IPS-20b (cell line): ENCODE results near the gene MEX3D.

ENCODE experiments used
- H3K27ac ChIP-seq: one replicate; pipeline ENCODE4 v1.5.1; 2013; ENCODE audit warnings: low read length
- H3K27me3 ChIP-seq: 2 replicates; pipeline ENCODE4 v1.6.1; 2013; ENCODE audit warnings: mild to moderate bottlenecking, low read length, inconsistent platforms; ENCODE audit not compliant: insufficient read depth
- H3K36me3 ChIP-seq: 2 replicates; pipeline ENCODE4 v1.6.1; 2013; ENCODE audit warnings: low read depth, mild to moderate bottlenecking, inconsistent platforms, low read length, moderate library complexity; ENCODE audit not compliant: insufficient read depth
- H3K4me1 ChIP-seq: 2 replicates; pipeline ENCODE4 v1.6.1; 2013; ENCODE audit warnings: mild to moderate bottlenecking, control low read depth, inconsistent platforms, low read length, moderate library complexity; ENCODE audit not compliant: insufficient read depth
- H3K4me3 ChIP-seq: 2 replicates; pipeline ENCODE4 v1.5.1; 2013; ENCODE audit warnings: mild to moderate bottlenecking, low read length, inconsistent platforms
- H3K9ac ChIP-seq: 2 replicates; pipeline ENCODE4 v1.6.1; 2013; ENCODE audit warnings: low read depth, mild to moderate bottlenecking, inconsistent platforms, low read length, moderate library complexity
- H3K9me3 ChIP-seq: 2 replicates; pipeline ENCODE4 v1.6.1; 2013; ENCODE audit warnings: mild to moderate bottlenecking, low read depth, low read length, inconsistent platforms; ENCODE audit not compliant: insufficient read depth

The MEX3D gene

DNA sequence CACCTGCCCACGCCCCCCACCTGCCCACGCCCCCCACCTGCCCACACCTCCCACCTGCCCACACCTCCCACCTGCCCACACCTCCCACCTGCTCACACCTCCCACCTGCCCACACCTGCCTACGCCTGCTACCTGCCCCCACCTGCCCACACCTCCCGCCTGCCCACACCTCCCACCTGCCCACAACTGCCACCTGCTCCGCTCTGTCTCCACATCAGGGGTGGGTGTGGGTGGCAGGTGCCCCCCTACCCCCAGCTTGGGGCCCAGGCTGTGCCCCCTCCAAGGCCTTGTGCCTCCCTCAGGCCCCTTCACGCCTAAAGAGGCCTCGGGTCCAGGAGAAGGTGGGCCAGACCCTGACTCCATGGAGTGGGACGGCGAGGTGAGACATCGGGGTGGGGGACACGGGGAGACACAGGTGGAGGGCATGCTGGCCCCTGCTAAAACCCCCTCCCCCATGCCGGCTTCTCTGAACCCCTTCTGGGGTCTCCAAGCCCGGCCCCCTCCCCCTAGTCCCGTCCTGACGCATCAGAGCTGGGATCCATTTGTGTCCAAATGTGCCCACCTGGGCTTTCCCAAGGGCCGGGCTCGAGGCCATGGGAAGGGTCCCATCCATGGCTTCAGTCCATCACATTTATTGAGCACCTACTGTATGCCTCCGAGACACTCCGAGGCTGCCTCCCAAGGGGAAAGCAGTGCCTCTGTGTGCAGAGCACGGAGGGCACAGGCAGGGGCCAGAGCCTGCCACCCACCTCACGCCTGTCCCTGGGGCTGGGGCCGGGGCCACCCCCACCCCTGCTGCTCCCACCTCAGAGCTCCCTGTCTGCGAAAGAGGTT, 39.3 kb downstream of the MEX3D start:
- no peaks in the 10 kb centered on the region for H3K4me1 ChIP-seq
- no peaks in the 10 kb centered on the region for H3K36me3 ChIP-seq
- H3K4me3 ChIP-seq = no peak overlapping the region
- H3K9me3 ChIP-seq = no peaks in the 10 kb centered on the region
- no peak overlapping the region for H3K27ac ChIP-seq
- no peak overlapping the region for H3K9ac ChIP-seq
- peaks cover 24% of the 10 kb centered on the region for H3K27me3 ChIP-seq

DNA sequence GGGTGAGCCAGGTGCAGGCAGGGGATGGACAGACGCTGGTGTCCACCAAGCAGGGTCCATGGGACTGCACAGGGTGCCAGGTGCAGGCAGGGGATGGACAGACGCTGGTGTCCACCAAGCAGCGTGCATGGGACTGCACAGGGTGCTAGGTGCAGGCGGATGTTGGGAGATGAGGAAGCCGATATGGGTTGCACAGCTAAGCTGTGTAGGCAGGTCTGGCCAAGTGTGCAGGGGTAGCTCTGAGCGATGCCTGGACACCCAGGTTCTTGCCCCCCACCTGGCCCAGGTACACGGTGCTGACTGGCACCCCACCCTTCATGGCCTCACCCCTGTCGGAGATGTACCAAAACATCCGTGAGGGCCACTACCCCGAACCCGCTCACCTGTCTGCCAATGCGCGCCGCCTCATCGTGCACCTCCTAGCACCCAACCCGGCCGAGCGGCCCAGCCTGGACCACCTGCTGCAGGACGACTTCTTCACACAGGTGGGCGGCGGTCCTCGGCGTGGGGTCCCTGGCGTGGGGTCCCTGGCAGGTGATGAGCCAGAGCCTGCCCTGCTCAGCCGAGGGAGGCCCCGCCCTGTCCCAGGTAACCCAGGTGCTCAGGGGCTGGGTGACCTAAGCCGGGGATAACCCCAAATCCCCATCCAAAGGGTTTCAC, 40.3 kb downstream of the MEX3D start:
- H3K9me3 ChIP-seq = no peaks in the 10 kb centered on the region
- H3K9ac ChIP-seq = no peak overlapping the region
- H3K27me3 ChIP-seq = peaks cover 35% of the 10 kb centered on the region
- no peaks in the 10 kb centered on the region for H3K36me3 ChIP-seq
- no peaks in the 10 kb centered on the region for H3K4me1 ChIP-seq
- no peak overlapping the region for H3K27ac ChIP-seq
- H3K4me3 ChIP-seq = no peak overlapping the region

DNA sequence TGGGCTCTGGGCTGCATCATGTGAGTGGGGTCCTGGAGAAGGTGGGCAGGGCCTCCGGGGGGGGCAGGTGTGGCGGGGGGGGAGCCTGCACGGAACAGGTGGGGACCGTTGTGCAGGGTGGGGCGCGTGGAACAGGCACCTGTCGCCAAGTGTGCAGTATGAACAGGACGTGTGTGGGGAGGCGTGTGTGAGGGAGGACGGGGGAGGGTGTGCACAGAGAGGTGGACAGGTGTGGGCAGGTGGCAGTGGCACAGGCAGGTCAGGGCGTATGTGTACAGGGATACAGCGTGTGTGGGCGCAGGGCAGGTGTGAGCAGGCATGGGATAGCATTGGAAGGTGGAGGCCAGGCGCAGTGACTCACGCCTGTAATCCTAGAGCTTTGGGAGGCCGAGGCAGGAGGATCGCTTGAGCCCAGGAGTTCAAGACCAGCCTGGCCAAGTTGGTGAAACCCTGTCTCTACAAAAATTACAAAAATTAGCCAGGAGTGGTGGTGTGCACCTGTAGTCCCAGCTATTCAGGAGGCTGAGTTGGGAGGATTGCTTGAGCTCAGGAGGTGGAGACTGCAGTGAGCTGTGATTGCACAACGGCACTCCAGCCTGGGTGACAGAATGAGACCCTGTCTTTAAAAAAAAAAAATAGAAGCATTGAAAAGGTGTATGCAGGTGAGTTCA, 41.0 kb downstream of the MEX3D start:
- Histone ChIP-seq H3K27me3 (peaks cover 41% of the 10 kb centered on the region), H3K36me3 (no peaks in the 10 kb centered on the region), H3K4me3 (no peak overlapping the region)

GRCh38 chr19:1526066-1526778, 41.9 kb downstream of the MEX3D start:
- H3K27me3 ChIP-seq = peaks cover 50% of the 10 kb centered on the region
- H3K36me3 ChIP-seq = no peaks in the 10 kb centered on the region
- H3K9ac ChIP-seq = no peak overlapping the region
- no peaks in the 10 kb centered on the region for H3K9me3 ChIP-seq
- H3K4me3 ChIP-seq = no peak overlapping the region
- H3K27ac ChIP-seq = no peak overlapping the region
- H3K4me1 ChIP-seq = no peaks in the 10 kb centered on the region

More for the DNA sequence above, 41.0 kb downstream of the MEX3D start:
- Histone ChIP-seq H3K27ac (no peak overlapping the region), H3K9me3 (no peaks in the 10 kb centered on the region), H3K9ac (no peak overlapping the region), H3K4me1 (no peaks in the 10 kb centered on the region)

- H3K4me3 ChIP-seq = no peak overlapping the region
- H3K9me3 ChIP-seq = no peaks in the 10 kb centered on the region
- H3K27me3 ChIP-seq = peaks cover 50% of the 10 kb centered on the region
- H3K27ac ChIP-seq = no peak overlapping the region
- no peak overlapping the region for H3K9ac ChIP-seq
- H3K4me1 ChIP-seq = no peaks in the 10 kb centered on the region
- no peaks in the 10 kb centered on the region for H3K36me3 ChIP-seq
Measured at GRCh38 chr19:1525343-1525742, 42.8 kb downstream of the MEX3D start.

- no peaks in the 10 kb centered on the region for H3K36me3 ChIP-seq
- H3K27ac ChIP-seq = no peak overlapping the region
- no peak overlapping the region for H3K9ac ChIP-seq
- no peaks in the 10 kb centered on the region for H3K4me1 ChIP-seq
- H3K4me3 ChIP-seq = no peak overlapping the region
- peaks cover 53% of the 10 kb centered on the region for H3K27me3 ChIP-seq
- no peaks in the 10 kb centered on the region for H3K9me3 ChIP-seq
Measured at GRCh38 chr19:1524972-1525325, 43.2 kb downstream of the MEX3D start.

DNA sequence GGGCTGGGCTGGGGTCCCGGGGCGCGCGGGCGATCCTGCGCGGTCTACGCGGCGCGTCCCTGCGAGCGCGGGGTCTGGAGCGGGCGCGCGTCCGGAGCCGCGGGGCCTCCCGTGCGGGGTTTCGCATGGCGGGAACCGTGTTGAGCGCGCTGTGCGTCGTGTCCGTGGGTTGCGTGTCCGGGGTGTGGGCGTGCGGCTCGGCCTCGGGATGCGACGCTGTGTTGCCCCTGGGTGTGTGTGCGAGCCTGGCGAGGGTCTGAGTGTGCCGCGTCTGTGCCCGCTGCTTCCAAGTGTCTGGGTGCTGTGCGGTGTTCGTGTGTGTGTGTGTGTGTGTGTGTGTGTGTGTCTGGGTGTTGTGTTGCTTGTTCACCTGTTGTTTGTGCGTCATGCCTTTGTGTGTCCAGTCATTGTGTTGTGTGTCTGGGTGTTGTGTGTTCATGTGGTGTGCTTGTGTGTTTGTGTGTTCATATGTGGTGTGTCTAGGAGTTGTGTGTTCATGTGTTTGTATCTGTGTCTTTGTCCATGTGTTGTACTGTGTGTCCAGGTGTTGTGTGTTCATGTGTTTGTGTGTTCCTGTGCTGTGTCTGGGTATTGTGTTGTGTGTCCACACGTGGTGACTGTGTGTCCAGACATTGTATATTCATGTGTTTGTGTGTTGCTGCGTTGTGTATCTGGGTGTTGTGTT, 43.7 kb downstream of the MEX3D start:
- Histone ChIP-seq H3K9ac (no peak overlapping the region), H3K4me3 (peak overlapping the region; percentile 14; the same call in 1 of the 2 replicates), H3K9me3 (no peaks in the 10 kb centered on the region), H3K27me3 (peaks cover 55% of the 10 kb centered on the region), H3K27ac (no peak overlapping the region), H3K36me3 (no peaks in the 10 kb centered on the region), H3K4me1 (no peaks in the 10 kb centered on the region)

DNA sequence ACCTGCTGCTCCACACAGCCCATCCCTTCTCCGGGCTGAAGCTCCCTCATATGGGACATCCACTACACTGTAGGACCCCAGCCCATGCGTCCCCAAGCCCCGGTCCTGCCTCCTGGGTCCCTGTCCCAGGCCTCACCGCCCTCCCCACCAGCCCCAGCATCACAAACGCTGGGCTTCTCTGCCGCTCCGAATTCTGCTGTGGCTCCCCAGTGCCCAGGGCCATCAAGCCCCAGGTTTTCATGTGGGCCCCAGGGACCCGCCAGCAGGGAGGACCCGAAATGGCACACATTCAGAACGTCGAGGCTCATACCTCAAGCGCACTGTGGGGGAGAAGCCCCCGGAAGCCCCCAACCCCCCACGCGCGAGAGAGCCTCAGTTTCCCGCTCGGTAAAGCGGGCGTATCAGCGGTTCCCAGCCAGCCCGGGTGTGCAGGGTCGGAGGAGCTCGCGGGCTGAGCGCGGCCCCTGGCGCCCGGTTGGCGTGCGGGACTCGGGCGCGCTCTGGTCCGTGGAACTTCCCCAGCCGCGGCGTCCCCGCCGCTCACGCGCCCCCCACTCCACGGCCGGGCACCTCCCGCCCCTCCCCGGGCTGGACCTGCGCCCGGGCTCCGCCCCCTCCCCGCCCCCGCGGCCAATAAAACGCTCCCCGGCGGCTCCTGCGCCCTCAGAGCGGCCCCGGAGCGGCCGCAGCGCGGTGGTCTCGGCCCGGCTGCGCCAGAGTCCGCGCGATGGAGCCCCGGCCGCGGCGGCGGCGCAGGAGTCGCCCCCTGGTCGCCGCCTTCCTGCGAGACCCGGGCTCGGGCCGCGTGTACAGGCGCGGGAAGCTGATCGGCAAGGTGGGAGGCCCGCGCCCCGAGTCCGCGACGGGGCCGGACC, 44.5 kb downstream of the MEX3D start, which contains the start of gene PLK5:
PLK5 (plus strand) TSS at position 666 of the 875 bp plus-strand sequence. CDS start 2,920 bp downstream, outside the sequence.
- no peak within 1 kb of the TSS for H3K27ac ChIP-seq
- H3K9ac ChIP-seq = no peak within 1 kb of the TSS
- no peaks in the 10 kb centered on the region for H3K36me3 ChIP-seq
- H3K4me1 ChIP-seq = no peaks in the 10 kb centered on the region
- no peaks in the 10 kb centered on the region for H3K9me3 ChIP-seq
- peaks cover 55% of the 10 kb centered on the region for H3K27me3 ChIP-seq
- peak within 1 kb of the TSS; percentile 14; the same call in 1 of the 2 replicates for H3K4me3 ChIP-seq

DNA sequence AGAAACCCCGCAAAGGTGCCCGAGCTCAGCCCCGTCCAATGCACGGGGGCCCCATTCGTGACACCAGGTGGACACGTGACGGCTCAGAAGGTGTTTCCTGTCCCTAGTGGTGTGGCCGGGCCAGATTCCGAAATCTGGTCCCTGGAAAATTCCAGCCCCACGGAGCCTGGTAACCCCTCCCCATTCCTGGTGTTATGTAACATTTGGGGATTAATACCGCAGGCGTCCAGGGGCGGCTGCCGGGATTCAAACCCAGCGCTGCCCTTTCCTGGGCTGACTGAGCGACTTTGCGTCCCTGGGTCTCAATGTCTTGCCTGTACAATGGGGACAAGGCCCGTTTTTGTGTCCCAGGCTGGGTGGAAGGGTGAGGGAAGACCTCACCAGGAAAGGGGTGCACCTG, 45.3 kb downstream of the MEX3D start:
- H3K4me1 ChIP-seq = no peaks in the 10 kb centered on the region
- no peaks in the 10 kb centered on the region for H3K9me3 ChIP-seq
- H3K9ac ChIP-seq = no peak overlapping the region
- no peaks in the 10 kb centered on the region for H3K36me3 ChIP-seq
- no peak overlapping the region for H3K27ac ChIP-seq
- no peak overlapping the region for H3K4me3 ChIP-seq
- peaks cover 55% of the 10 kb centered on the region for H3K27me3 ChIP-seq

DNA sequence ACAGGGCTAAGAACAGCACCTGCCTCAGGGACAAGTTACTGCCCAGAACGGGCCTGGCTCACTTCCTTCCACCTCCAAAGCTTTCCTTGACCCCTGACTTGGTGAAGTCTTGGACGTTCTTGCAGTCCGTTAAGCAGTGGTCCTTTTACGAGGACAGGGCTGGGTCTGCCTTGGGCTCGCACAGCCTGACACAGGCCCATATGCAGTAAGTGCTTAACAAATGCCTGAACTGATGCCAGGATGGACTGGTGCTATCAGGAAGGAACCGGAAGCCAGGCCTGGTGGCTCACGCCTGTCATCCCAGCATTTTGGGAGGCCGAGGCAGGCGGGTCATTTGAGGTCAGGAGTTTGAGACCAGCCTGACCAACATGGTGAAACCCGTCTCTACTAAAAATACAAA, 46.1 kb downstream of the MEX3D start:
- Histone ChIP-seq H3K4me3 (no peak overlapping the region), H3K27me3 (peaks cover 55% of the 10 kb centered on the region), H3K4me1 (no peaks in the 10 kb centered on the region), H3K9me3 (no peaks in the 10 kb centered on the region), H3K36me3 (no peaks in the 10 kb centered on the region), H3K9ac (no peak overlapping the region), H3K27ac (no peak overlapping the region)
